ENCODE results near the gene THRAP3. TPM values are rescaled to one million over a fixed set of nuclear protein-coding genes. Genes with fewer than 3 reads are reported as not detected.
A peak's percentile ranks its signal among the peaks of the same experiment; 100 is the strongest.
"Not testable (repeated sequence)": the region's sequence is repeated elsewhere in the genome, so short reads cannot be mapped to it uniquely, and the experiment has no call there.

The THRAP3 gene
- total RNA-seq, 4 donors from 2014 or later: 25.8 to 73.7 (median 59.9) TPM

GRCh38 chr1:36248250-36248894, 24.1 kb downstream of the THRAP3 start:
- Histone ChIP-seq H3K27ac (peak overlapping the region; percentile 47 to 74 (median 65)), H3K9me3 (no peaks in the 10 kb centered on the region), H3K4me3 (no peak overlapping the region), H3K4me1 (peaks cover 12 to 79% (median 35%) of the 10 kb centered on the region in 4 donors), H3K36me3 (no peaks in the 10 kb centered on the region), H3K27me3 (no peaks in the 10 kb centered on the region)
- intact Hi-C loops (cut with DNase I; ENCODE audit: low total_unique reads): no loop called here
- WGBS, 2 donors (ENCODE audit: low coverage in 1 of 2): 40 to 50% methylated on average over 4 of the region's 4 CpGs
- TF ChIP-seq EP300 (IDR thresholded peaks at IDR 0.05; ENCODE audit: low read depth) (no peak), CTCF (IDR thresholded peaks at IDR 0.05) (no peak), POLR2AphosphoS5 (IDR thresholded peaks at IDR 0.05) (peak in 1 of 3 donors; percentile 22), POLR2A (IDR thresholded peaks at IDR 0.05) (no peak)
- DNase-seq: peak; percentile 53
- in situ Hi-C loops (cut with MboI; ENCODE audit: low pct_ligation_motif_present in 1 of 4, low pct_unique_long_range_greater_than_20kb in 1 of 4, low sequenced_read_pairs in 3 of 4): no loop called here

GRCh38 chr1:36251794-36252481, 27.7 kb downstream of the THRAP3 start:
- DNase-seq: no peak
- Histone ChIP-seq H3K4me1 (peaks cover 22 to 73% (median 37%) of the 10 kb centered on the region in 4 donors), H3K9me3 (no peaks in the 10 kb centered on the region), H3K36me3 (no peaks in the 10 kb centered on the region), H3K27me3 (no peaks in the 10 kb centered on the region), H3K4me3 (no peak overlapping the region), H3K27ac (peak overlapping the region in 1 of 4 donors; percentile 30)
- intact Hi-C loops (cut with DNase I; ENCODE audit: low total_unique reads) (no loop called here), in situ Hi-C loops (cut with MboI; ENCODE audit: low pct_ligation_motif_present in 1 of 4, low pct_unique_long_range_greater_than_20kb in 1 of 4, low sequenced_read_pairs in 3 of 4) (no loop called here)
- TF ChIP-seq POLR2A (IDR thresholded peaks at IDR 0.05) (no peak), EP300 (IDR thresholded peaks at IDR 0.05; ENCODE audit: low read depth) (no peak), CTCF (IDR thresholded peaks at IDR 0.05) (no peak), POLR2AphosphoS5 (IDR thresholded peaks at IDR 0.05) (no peak)
- WGBS, 2 donors (ENCODE audit: low coverage in 1 of 2): 76 to 86% methylated on average over 8 to 9 of the region's 9 CpGs

GRCh38 chr1:36252482-36252824, 28.2 kb downstream of the THRAP3 start:
- in situ Hi-C loops (cut with MboI; ENCODE audit: low pct_ligation_motif_present in 1 of 4, low pct_unique_long_range_greater_than_20kb in 1 of 4, low sequenced_read_pairs in 3 of 4); H3K36me3 ChIP-seq; intact Hi-C loops (cut with DNase I; ENCODE audit: low total_unique reads); DNase-seq; H3K27me3 ChIP-seq; H3K4me3 ChIP-seq; H3K9me3 ChIP-seq: not testable (repeated sequence)
- peak overlapping the region in 1 of 4 donors; percentile 30 for H3K27ac ChIP-seq
- 96 to 99% methylated on average over 5 to 6 of the region's 6 CpGs for WGBS, 2 donors (ENCODE audit: low coverage in 1 of 2)
- peaks cover 27 to 73% (median 42%) of the 10 kb centered on the region in 4 donors for H3K4me1 ChIP-seq

- no peak for TF ChIP-seq POLR2AphosphoS5 (IDR thresholded peaks at IDR 0.05)
- TF ChIP-seq EP300 (IDR thresholded peaks at IDR 0.05; ENCODE audit: low read depth): no peak
- TF ChIP-seq CTCF (IDR thresholded peaks at IDR 0.05): no peak
- TF ChIP-seq POLR2A (IDR thresholded peaks at IDR 0.05): no peak
- peak overlapping the region in 1 of 4 donors; percentile 55 for H3K27ac ChIP-seq
- no peaks in the 10 kb centered on the region for H3K27me3 ChIP-seq
- intact Hi-C loops (cut with DNase I; ENCODE audit: low total_unique reads): no loop called here
- 60 to 69% methylated on average over 4 to 5 of the region's 5 CpGs for WGBS, 2 donors (ENCODE audit: low coverage in 1 of 2)
- H3K4me1 ChIP-seq: peaks cover 30 to 75% (median 43%) of the 10 kb centered on the region in 4 donors
- H3K36me3 ChIP-seq: no peaks in the 10 kb centered on the region
- no peaks in the 10 kb centered on the region for H3K9me3 ChIP-seq
- H3K4me3 ChIP-seq: no peak overlapping the region
- in situ Hi-C loops (cut with MboI; ENCODE audit: low pct_ligation_motif_present in 1 of 4, low pct_unique_long_range_greater_than_20kb in 1 of 4, low sequenced_read_pairs in 3 of 4): no loop called here
- no peak for DNase-seq
Observed at GRCh38 chr1:36253161-36253862, 29.1 kb downstream of the THRAP3 start.
